Panc1 (cell line): Measurements from ENCODE around the gene GTPBP8. TPM values are rescaled to one million over a fixed set of nuclear protein-coding genes. Genes with fewer than 3 reads are reported as not detected.

ENCODE experiments used
- ATAC-seq: fragments of 200-7000 bp; cut with Tn5 transposase; 2 replicates; pipeline ENCODE4 v1.9.1; 2020; ENCODE audit warnings: mild to moderate bottlenecking, moderate library complexity
- BruUV-seq: library from RNA; stranded (reverse); fragments of 400-500 nt; replicated peaks from 2 replicates; lab custom pipeline; 2021; lab: Mats Ljungman, UMichigan
- CTCF ChIA-PET: fragments of 300-600 bp; sonication (Branson Sonifier 250); formaldehyde crosslinking; loops from one replicate; lab custom pipeline; 2022; ENCODE audit warnings: antibody characterized with exemption; lab: Charles Lee
- POLR2A ChIA-PET: fragments of 300-600 bp; sonication (Branson Sonifier 250); formaldehyde crosslinking; loops from one replicate; lab custom pipeline; 2022; ENCODE audit warnings: antibody characterized with exemption; lab: Charles Lee
- DNase-seq: peaks from one replicate; pipeline ENCODE4 v3.0.0-alpha.2; 2010; ENCODE audit warnings: low read depth, low spot score
- H3K27ac ChIP-seq: 2 replicates; pipeline ENCODE4 v1.5.1; 2011; ENCODE audit warnings: mild to moderate bottlenecking, low read length, inconsistent platforms
- H3K27me3 ChIP-seq: fragments of 200-500 bp; sonication (Bioruptor generic); 2 replicates; pipeline ENCODE4 v1.6.0; 2014; ENCODE audit warnings: low read length, inconsistent platforms; ENCODE audit not compliant: control insufficient read depth, insufficient read depth
- H3K36me3 ChIP-seq: fragments of 200-500 bp; sonication (Bioruptor generic); 2 replicates; pipeline ENCODE4 v1.5.1; 2014; ENCODE audit warnings: inconsistent platforms, mild to moderate bottlenecking, low read length, moderate library complexity; ENCODE audit not compliant: control insufficient read depth, insufficient read depth
- H3K4me1 ChIP-seq: 2 replicates; pipeline ENCODE4 v1.5.1; 2011; ENCODE audit warnings: inconsistent platforms, mild to moderate bottlenecking, low read length, moderate library complexity; ENCODE audit not compliant: control insufficient read depth, insufficient read depth
- H3K4me3 ChIP-seq, 2 experiments: 2 replicates each; pipeline ENCODE4 v1.5.1; 2011 to 2012; ENCODE audit warnings: low read depth in 2 of 2, low read length in 2 of 2, mild to moderate bottlenecking in 2 of 2, inconsistent platforms in 1 of 2, moderate library complexity in 1 of 2
- H3K9me3 ChIP-seq: fragments of 200-500 bp; sonication (Bioruptor generic); 2 replicates; pipeline ENCODE4 v1.5.1; 2014; ENCODE audit warnings: low read depth, mild to moderate bottlenecking, inconsistent platforms, low read length, moderate library complexity; ENCODE audit not compliant: control insufficient read depth, insufficient read depth
- CTCF ChIP-seq: fragments of 450-650 bp; IDR thresholded peaks from 2 replicates; pipeline ENCODE4 v1.5.1; 2017; ENCODE audit warnings: mild to moderate bottlenecking
- POLR2AphosphoS5 ChIP-seq: IDR thresholded peaks from 2 replicates; pipeline ENCODE4 v1.6.1; 2012; ENCODE audit warnings: mild to moderate bottlenecking, low read depth, low read length, moderate library complexity
- REST ChIP-seq, 2 experiments: IDR thresholded peaks; 2 replicates each; pipeline ENCODE4 v1.6.1; 2011 to 2012; ENCODE audit warnings: low read depth in 2 of 2, control low read depth in 1 of 2, low read length in 1 of 2, mild to moderate bottlenecking in 1 of 2, moderate library complexity in 1 of 2; ENCODE audit not compliant: insufficient read depth in 1 of 2
- SIN3A ChIP-seq: IDR thresholded peaks from 2 replicates; pipeline ENCODE4 v1.6.1; 2012; ENCODE audit warnings: low read depth, mild to moderate bottlenecking, low read length, moderate library complexity, borderline replicate concordance; ENCODE audit not compliant: insufficient read depth
- TCF7L2 ChIP-seq: IDR thresholded peaks from 2 replicates; pipeline ENCODE4 v1.6.1; 2011; ENCODE audit warnings: mild to moderate bottlenecking, low read depth, low read length, inconsistent platforms
- in situ Hi-C: cut with HindIII; loops from 2 replicates; pipeline ENCODE4 v1.10.0; 2016; ENCODE audit warnings: low sequenced_read_pairs, low pct_unique_long_range_greater_than_20kb
- intact Hi-C: fragments of 100-400 bp; cut with micrococcal nuclease; formaldehyde crosslinking; loops from one replicate; pipeline ENCODE4 v1.10.0; 2022; ENCODE audit not compliant: unreplicated experiment
- total RNA-seq: library from RNA; stranded (reverse); gene quantifications from one replicate; pipeline ENCODE4 v1.2.1, GENCODE V29; 2021; ENCODE audit not compliant: unreplicated experiment

The GTPBP8 gene
- total RNA-seq, 1 experiment from 2014 or later = 16.3 TPM

GRCh38 chr3:112958811-112959560 lies 31.8 kb upstream of the GTPBP8 start:
- Histone ChIP-seq H3K4me3 (no peak overlapping the region), H3K4me1 (no peaks in the 10 kb centered on the region), H3K27ac (no peak overlapping the region), H3K9me3 (no peaks in the 10 kb centered on the region), H3K27me3 (no peaks in the 10 kb centered on the region; the same call in 1 of the 2 replicates), H3K36me3 (no peaks in the 10 kb centered on the region)
- CTCF ChIA-PET = no interaction called here
- TF ChIP-seq POLR2AphosphoS5 (no peak), SIN3A (no peak), TCF7L2 (no peak), REST (IDR thresholded peaks at IDR 0.05; ENCODE audit: insufficient read depth in 1 of 2, low read depth in 2 of 2, low read length in 1 of 2) (no peak), CTCF (no peak)
- no peak for DNase-seq
- no TSS peak for BruUV-seq
- ATAC-seq = no peak
- in situ Hi-C loops (no loop called here), intact Hi-C loops (no loop called here)
- POLR2A ChIA-PET = no interaction called here

GRCh38 chr3:112963683-112964082 lies 27.1 kb upstream of the GTPBP8 start:
- TF ChIP-seq REST (IDR thresholded peaks at IDR 0.05; ENCODE audit: insufficient read depth in 1 of 2, low read depth in 2 of 2, low read length in 1 of 2) (no peak), TCF7L2 (no peak), SIN3A (no peak), POLR2AphosphoS5 (no peak), CTCF (no peak)
- DNase-seq = no peak
- H3K9me3 ChIP-seq = no peaks in the 10 kb centered on the region
- no peak for ATAC-seq
- ChIA-PET CTCF (no interaction called here), POLR2A (no interaction called here)
- no peak overlapping the region for H3K4me3 ChIP-seq
- no TSS peak for BruUV-seq
- no peaks in the 10 kb centered on the region for H3K4me1 ChIP-seq
- H3K27me3 ChIP-seq = peaks cover 5% of the 10 kb centered on the region; the same call in 1 of the 2 replicates
- H3K36me3 ChIP-seq = no peaks in the 10 kb centered on the region
- in situ Hi-C loops (no loop called here), intact Hi-C loops (no loop called here)
- no peak overlapping the region for H3K27ac ChIP-seq
